GM19025 (cell line): ENCODE measurements around the gene LRRN4CL.
A peak's percentile ranks its signal among the peaks of the same experiment; 100 is the strongest.

Source experiments
- ATAC-seq: cut with Tn5 transposase; IDR thresholded peaks from one replicate; pipeline ENCODE4 v1.9.1; 2021; ENCODE audit warnings: mild to moderate bottlenecking, low read depth, moderate library complexity; ENCODE audit not compliant: unreplicated experiment

Gene LRRN4CL

GRCh38 chr11:62648967-62649364 is 40.4 kb downstream of the LRRN4CL start:
- ATAC-seq: no peak

- no peak for ATAC-seq
These were observed 41.0 kb downstream of the LRRN4CL start for GRCh38 chr11:62648185-62648966.

GRCh38 chr11:62647609-62648005 is 41.7 kb downstream of the LRRN4CL start:
- no peak for ATAC-seq

- no peak for ATAC-seq
These were observed 42.3 kb downstream of the LRRN4CL start for GRCh38 chr11:62646825-62647608.

DNA sequence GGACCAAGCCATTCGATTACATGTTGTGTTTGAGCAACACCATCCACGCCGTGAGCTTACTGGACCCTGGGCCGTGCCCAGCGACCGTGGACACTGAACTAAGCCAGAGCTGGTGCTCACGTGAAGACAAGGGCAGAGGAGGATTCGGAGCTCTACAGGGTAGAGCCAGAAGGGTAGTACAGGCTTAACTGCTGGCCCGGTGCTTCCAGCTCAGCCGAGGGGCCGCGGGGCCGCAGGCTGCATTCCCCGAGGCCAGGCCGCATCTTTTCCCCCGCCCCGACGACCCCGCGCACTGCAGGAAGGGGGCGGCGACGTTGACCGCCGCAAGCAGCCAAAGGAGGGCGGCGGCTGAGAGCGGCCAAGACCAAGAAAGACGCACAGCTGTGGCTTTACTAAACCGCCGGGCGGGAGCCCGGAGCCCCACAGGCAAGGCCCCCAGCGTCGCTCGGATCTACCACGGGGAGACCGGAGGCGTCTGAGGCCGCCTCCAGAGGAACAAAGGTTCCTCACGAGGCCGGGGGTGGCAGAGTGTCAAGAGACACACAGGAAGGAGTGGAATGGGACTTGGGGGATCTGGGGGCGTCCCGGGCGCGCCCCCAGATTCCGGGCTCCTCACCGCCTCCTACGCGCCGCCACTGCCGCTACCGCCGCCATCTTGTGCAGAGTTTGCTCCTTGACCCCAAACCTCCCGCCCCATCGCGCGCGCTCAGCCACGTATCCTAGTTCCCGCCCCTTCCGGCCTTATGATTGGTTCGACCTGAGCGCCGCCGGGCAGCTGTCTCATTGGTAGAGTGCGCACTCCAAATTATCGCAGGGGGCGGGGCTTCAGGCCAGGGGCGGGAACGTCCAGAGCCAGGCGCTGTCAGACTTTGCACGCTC is 43.1 kb downstream of the LRRN4CL start, which contains the start of gene GANAB:
TSS of gene GANAB (minus strand) at position 668 of the 879 bp plus-strand sequence. CDS start at position 654, 14 bp downstream.
- ATAC-seq: peak; percentile 88

GRCh38 chr11:62645671-62645945 is 43.7 kb downstream of the LRRN4CL start:
- no peak for ATAC-seq

DNA sequence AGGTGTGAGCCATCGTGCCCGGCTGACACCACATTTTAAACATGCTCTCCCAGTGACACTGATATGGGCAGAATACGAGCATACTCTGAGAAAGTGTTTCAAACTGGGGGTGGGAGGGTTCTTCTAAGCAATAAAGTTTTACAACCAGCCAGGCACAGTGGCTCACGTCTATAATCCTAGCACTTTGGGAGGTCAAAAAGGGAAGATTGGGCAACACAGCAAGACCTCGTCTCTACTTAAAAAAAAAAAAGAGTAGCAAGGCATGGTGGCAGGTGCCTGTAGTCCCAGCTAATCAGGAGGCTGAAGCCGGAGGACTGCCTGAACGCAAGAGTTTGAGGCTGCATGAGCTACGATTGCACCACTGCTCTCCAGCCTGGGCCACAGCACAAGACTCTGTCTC is 45.1 kb downstream of the LRRN4CL start:
- no peak for ATAC-seq
